GM21528 (cell line): ENCODE data around the gene ACKR4.
"Not testable (repeated sequence)": the region's sequence is repeated elsewhere in the genome, so short reads cannot be mapped to it uniquely, and the experiment has no call there.

Experiments
- ATAC-seq: cut with Tn5 transposase; IDR thresholded peaks from one replicate; pipeline ENCODE4 v1.9.1; 2021; ENCODE audit warnings: mild to moderate bottlenecking, moderate library complexity; ENCODE audit not compliant: unreplicated experiment, low FRiP score

Gene ACKR4

GRCh38 chr3:132593241-132593946 lies 3.7 kb upstream of the ACKR4 start:
- ATAC-seq, result no peak

DNA sequence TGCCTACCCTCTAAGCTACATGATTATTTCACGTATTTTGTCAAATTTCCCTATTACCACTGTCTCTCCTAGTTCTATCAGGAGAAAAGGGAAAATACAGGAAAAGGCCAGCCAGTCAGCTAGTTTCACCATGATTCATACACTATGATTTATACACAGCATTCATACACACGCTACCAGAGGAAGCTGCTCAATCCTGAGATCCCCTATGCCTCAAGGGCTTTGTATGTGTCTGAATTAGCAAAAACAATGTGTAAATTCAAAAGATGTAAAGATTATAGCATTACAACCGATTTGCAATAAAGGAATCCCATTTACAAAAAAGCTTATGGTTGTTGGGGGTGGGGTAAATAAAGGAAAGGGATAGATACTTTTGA lies 3.1 kb upstream of the ACKR4 start:
- no peak for ATAC-seq

DNA sequence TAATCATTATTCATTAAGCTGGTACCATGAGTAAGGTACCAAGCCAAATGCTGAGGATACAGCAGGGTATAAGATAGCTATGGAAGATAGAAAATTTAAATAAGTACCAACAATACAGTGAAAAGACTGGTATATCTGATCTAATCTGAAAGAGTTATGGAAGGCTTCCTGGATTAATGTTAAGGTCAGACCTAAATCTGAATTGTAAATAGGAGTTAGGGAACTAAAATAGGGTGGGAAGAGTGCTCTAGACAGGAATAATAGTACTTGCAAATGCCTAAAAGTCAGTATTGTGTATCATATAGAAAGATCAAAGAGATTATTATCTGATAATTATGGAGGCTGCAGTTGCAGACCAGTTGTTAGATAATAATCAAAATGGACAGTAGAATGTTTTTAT lies 2.6 kb upstream of the ACKR4 start:
- no peak for ATAC-seq

DNA sequence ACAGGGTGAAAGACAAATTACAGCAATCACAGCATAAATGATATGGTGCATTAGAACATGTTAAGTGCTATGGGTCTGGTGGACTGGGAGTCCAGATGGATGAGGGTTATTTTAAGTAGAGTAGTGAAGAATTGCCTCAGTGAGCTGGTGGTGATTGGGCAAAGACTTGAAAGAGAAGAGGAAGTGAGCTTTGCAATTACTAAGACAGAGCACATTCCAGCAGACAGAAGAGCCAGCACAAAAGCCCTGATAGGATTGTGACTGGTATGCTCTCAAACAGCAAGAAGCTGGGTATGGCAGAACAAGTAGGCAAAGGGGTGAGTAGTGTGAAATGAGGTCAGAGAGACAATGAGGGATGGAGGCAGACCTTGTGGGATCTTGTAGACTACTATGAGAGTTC lies 2.1 kb upstream of the ACKR4 start:
- ATAC-seq, result no peak

GRCh38 chr3:132596326-132596725 lies 744 bp upstream of the ACKR4 start:
- ATAC-seq, result no peak

DNA sequence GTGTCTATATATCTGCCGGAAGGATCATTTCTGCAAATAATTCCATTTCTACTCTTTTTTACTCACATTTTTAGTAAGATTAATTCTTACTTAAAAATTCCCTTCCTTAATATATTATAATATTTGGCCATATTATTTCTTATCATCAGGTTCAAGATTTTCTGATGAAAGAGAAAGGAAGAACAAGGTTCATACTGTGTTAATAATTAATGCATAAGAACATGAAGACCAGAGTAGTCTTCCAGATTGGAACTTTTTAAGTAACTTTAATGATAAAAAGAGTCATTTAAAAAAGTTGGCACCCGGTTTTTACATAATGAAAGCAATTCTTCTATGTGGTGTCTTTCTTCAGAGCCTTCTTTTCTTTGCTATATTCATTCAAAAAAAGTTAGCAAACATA lies 590 bp downstream of the ACKR4 start:
- no peak for ATAC-seq

- ATAC-seq, result no peak
These were observed 1.1 kb downstream of the ACKR4 start for GRCh38 chr3:132598181-132598580.

GRCh38 chr3:132600614-132601013 lies 3.5 kb downstream of the ACKR4 start:
- ATAC-seq, result not testable (repeated sequence)

GRCh38 chr3:132605374-132605792 lies 8.3 kb downstream of the ACKR4 start:
- no peak for ATAC-seq

- no peak for ATAC-seq
These were observed 9.0 kb downstream of the ACKR4 start for GRCh38 chr3:132606085-132606484.

GRCh38 chr3:132606620-132607019 lies 9.6 kb downstream of the ACKR4 start:
- not testable (repeated sequence) for ATAC-seq

DNA sequence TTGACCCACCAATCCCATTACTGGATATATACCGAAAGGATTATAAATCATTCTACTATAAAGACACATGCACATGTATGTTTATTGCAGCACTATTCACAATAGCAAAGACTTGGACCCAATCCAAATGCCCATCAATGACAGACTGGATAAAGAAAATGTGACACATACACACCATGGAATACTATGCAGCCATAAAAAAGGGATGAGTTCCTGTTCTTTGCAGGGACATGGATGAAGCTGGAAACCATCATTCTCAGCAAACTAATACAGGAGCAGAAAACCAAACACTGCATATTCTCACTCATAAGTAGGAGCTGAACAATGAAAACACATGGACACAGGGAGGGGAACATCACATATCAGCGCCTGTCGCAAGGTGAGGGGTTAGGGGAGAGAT lies 18.2 kb downstream of the ACKR4 start:
- not testable (repeated sequence) for ATAC-seq

GRCh38 chr3:132615881-132616280 lies 18.8 kb downstream of the ACKR4 start:
- ATAC-seq, result no peak

DNA sequence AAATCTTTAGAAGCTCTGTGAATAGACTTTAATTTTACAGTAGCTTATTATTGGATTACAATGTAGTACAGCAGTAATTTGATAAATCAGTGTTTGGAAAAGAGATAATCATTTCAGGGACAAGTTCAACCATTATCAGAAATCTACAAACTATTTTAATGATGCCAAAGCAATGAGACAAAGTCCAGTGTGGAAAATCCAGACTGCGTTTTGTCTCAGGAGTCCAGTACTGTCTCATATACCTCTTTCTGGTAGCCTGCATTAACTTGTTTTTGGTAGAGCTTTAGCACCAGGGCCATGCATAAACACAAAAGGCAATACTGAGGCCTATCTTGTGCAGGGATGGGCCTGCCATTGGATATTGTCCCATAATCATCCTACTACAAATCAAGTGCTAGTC lies 19.7 kb downstream of the ACKR4 start:
- no peak for ATAC-seq

DNA sequence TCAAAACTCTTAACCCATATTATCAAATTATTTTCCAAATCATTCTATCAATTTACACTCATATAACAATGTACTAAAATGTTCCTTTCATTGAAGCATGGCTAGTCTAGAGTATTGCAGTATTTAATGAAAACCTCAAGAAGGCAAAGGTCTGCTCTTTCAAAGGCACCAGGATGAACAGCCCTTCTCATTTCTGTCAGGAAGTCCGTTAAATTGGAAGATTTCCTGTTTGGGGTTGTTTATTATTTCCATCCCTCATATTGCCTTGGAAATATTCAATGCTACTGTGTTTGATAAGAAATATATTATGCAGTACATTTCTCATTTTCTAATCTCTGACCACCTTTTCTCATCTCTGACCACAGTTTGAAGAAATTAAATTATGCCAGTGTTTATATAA lies 25.1 kb downstream of the ACKR4 start:
- no peak for ATAC-seq

DNA sequence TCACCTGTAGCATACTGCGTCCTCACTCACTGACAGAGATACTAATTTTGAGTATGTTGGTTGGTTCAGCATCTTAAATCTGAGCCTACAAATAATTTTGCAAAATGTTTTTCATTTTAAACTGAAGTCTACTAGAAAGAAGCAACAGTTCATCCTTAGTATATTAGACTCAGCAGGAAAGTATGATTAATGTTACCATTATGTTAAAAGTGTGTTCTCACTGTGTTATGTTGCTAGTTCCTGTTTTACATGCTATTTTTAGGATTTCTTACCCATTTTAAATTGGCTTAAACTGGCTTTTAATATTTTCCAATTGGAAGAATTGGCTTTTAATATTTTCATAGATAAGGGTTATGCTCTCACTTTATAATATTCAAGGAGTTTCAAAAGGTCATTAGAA lies 25.7 kb downstream of the ACKR4 start:
- no peak for ATAC-seq

GRCh38 chr3:132623646-132624045 lies 26.6 kb downstream of the ACKR4 start:
- ATAC-seq, result no peak

DNA sequence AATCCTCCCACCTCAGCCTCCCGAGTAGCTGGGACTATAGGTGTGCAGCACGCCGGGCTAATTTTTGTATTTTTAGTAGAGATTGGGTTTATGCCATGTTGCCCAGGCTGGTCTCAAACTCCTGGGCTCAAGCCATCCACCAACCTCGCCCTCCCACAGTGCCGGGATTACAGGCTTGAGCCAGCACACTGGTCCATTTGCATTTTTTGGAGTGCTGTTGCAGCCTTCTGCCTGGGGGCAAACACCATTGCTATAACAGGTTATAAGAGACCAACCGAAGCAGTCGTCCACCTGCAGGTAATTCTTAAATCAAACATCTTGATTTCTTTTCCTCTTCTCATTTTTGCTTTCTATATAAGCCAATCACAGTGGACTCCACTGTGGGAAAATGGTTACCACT lies 27.7 kb downstream of the ACKR4 start:
- no peak for ATAC-seq

- ATAC-seq, result no peak
These were observed 28.5 kb downstream of the ACKR4 start for GRCh38 chr3:132625613-132626012.

GRCh38 chr3:132626955-132627354 lies 29.9 kb downstream of the ACKR4 start:
- ATAC-seq, result no peak

- no peak for ATAC-seq
These were observed 31.1 kb downstream of the ACKR4 start for GRCh38 chr3:132628157-132628556.

DNA sequence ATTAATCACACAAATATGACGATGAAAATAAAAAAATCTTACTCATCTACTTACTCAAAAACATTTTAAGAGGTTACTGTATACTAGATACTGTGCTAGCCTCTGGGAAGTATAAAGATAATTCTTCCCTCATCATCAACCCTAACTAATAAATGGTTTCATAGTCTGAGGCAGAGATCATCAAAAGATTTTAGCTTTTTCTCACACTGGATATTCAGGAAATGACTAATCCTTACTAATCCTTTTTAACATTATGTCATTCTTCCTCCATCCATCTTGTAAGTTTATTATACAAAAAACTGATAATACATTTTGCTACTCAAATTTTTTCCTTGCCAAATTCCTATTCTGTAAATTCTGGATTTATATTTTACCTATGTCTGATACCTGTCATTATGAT lies 32.9 kb downstream of the ACKR4 start:
- ATAC-seq, result no peak

- ATAC-seq, result no peak
These were observed 33.5 kb downstream of the ACKR4 start for GRCh38 chr3:132630612-132631011.
